22Rv1 (cell line): ENCODE measurements around the gene CCDC78.

ENCODE experiments used
- CTCF ChIP-seq: fragments of 450-650 bp; IDR thresholded peaks from 2 replicates; pipeline ENCODE4 v1.5.1; 2017; ENCODE audit warnings: mild to moderate bottlenecking
- ZFX ChIP-seq: fragments of 450-650 bp; IDR thresholded peaks from 2 replicates; pipeline ENCODE4 v1.6.1; 2017; ENCODE audit warnings: antibody characterized with exemption, borderline replicate concordance

GRCh38 chr16:721765-722540, 4.3 kb downstream of the CCDC78 start:
- TF ChIP-seq CTCF (no peak), ZFX (no peak)
